HG02840 (cell line): ENCODE data around the gene PAX2.

Experiments used
- ATAC-seq: cut with Tn5 transposase; IDR thresholded peaks from one replicate; pipeline ENCODE4 v1.9.1; 2021; ENCODE audit warnings: mild to moderate bottlenecking, moderate library complexity, moderate number of reproducible peaks; ENCODE audit not compliant: unreplicated experiment, low FRiP score

Gene PAX2

GRCh38 chr10:100810835-100811116 lies 65.4 kb downstream of the PAX2 start:
- no peak for ATAC-seq

DNA sequence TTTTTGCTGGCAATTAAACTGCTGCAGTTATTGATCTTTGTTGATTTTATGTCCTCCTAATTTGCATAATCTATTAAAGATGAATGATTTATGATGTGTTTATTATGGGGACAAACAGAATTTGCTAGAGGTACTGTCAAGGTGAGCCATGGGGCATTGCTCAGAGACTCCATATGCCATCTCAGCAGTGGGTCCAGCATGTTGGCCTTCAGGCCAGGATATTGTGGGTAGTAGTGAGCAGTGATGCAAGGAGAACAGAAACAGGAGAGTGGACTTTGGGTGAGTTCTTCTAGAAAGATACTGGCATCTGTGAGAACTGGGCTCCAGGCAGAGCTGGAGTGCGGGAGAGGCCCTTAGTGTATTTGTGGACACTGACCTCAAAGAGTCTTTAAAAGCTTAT lies 65.9 kb downstream of the PAX2 start:
- ATAC-seq: no peak

- ATAC-seq: no peak
These were observed 66.7 kb downstream of the PAX2 start for GRCh38 chr10:100811752-100812750.

GRCh38 chr10:100812978-100813377 lies 67.6 kb downstream of the PAX2 start:
- ATAC-seq: no peak

- ATAC-seq: no peak
These were observed 69.5 kb downstream of the PAX2 start for GRCh38 chr10:100814751-100815474.

DNA sequence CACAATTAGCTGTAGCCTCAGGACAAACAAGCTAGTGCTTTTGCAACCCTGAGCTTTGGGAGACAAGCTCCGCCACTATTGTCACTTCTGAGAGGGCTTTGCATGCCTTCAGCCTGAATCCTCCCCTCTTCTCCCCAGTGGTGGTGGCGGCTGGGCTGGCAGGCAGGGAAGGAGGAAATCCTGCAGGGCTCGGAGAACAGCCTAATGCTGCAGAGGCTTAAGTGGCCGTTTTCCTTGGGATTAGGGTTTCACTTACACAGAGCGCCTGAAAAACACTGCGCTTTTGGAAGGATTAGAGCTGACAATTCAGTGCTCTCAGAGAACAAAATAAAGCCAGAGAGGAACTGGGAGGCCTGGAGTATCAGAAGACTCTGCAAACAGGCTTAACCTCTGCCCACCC lies 71.3 kb downstream of the PAX2 start:
- no peak for ATAC-seq

DNA sequence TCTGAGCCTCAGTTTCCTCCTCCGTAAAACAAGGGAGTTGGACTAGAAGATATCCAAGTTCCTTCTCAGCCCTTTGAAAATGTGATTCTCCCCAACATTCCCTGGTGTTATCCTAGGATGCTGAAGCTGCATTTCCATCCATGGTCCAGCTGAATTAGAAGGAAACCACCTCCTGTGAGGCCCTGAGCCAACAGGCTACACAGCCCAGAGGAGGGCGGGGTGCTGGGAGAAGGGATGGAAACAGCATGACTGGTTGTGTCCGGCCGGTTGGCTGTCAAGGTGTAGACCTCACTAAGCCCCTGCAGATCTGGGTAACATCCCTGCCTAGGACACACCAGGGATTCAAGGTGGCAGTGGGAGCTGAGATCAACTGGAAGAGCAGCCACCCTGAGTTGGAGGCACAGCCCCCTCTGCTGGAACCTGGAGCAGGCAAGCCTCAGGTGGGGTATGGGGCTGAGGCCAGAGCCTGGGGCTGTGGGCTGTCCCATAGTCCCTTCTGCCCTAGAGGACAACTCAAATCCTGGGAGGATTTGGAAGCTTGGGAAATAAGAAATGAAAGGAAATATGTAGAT lies 72.0 kb downstream of the PAX2 start:
- no peak for ATAC-seq

GRCh38 chr10:100819424-100819823 lies 74.0 kb downstream of the PAX2 start:
- ATAC-seq: no peak

GRCh38 chr10:100823194-100823593 lies 77.8 kb downstream of the PAX2 start:
- ATAC-seq: no peak

DNA sequence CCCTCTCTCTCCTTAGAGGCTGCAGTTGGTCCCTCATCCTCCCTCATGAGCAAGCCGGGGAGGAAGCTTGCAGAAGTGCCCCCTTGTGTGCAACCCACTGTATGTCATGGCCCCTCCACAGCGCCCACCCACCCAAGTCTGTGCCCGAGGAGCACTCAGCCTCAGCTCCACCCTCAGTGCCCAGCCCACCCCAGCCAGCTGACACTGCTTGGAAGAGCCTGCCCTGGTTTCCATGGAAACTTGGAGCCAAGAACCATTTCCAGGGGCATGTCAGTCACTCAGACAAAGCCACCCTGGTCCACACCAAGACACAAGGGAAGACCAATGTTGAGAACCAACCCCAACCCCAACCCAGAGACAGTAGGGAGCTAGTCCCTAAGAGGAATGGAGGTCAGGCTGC lies 79.5 kb downstream of the PAX2 start:
- no peak for ATAC-seq

GRCh38 chr10:100825325-100825875 lies 80.0 kb downstream of the PAX2 start:
- no peak for ATAC-seq

GRCh38 chr10:100826031-100826651 lies 80.8 kb downstream of the PAX2 start:
- ATAC-seq: no peak

DNA sequence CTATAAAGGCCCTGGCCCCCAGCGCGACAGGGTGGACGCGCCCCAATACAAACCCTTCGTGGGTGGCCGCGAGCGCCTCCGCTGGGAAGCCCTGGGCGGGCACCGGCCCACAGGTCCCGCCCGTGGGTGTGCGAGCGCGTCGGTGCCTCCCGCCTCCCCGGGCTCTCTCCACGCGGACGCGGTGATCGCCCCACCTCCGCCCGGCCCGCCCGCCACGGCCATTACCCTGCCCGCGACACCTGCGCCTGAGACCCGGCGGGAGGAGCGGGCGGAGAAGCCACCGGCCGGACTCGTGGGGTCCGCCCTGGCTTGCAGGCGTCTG lies 81.2 kb downstream of the PAX2 start:
- no peak for ATAC-seq

GRCh38 chr10:100826983-100827818 lies 81.8 kb downstream of the PAX2 start:
- ATAC-seq: no peak

DNA sequence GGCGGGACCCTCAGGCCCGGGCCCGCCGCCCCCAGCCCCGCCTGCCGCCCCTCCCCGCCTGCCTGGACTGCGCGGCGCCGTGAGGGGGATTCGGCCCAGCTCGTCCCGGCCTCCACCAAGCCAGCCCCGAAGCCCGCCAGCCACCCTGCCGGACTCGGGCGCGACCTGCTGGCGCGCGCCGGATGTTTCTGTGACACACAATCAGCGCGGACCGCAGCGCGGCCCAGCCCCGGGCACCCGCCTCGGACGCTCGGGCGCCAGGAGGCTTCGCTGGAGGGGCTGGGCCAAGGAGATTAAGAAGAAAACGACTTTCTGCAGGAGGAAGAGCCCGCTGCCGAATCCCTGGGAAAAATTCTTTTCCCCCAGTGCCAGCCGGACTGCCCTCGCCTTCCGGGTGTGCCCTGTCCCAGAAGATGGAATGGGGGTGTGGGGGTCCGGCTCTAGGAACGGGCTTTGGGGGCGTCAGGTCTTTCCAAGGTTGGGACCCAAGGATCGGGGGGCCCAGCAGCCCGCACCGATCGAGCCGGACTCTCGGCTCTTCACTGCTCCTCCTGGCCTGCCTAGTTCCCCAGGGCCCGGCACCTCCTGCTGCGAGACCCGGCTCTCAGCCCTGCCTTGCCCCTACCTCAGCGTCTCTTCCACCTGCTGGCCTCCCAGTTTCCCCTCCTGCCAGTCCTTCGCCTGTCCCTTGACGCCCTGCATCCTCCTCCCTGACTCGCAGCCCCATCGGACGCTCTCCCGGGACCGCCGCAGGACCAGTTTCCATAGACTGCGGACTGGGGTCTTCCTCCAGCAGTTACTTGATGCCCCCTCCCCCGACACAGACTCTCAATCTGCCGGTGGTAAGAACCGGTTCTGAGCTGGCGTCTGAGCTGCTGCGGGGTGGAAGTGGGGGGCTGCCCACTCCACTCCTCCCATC lies 82.7 kb downstream of the PAX2 start:
- no peak for ATAC-seq

GRCh38 chr10:100828738-100829096 lies 83.3 kb downstream of the PAX2 start:
- no peak for ATAC-seq

GRCh38 chr10:100829097-100829870 lies 83.9 kb downstream of the PAX2 start:
- no peak for ATAC-seq
